GM18861 (cell line): ENCODE measurements around the gene CASK.

ENCODE experiments used
- ATAC-seq: cut with Tn5 transposase; IDR thresholded peaks from one replicate; pipeline ENCODE4 v1.9.1; 2021; ENCODE audit not compliant: unreplicated experiment

CASK gene

GRCh38 chrX:41480508-41481260 lies 442.7 kb downstream of the CASK start:
- ATAC-seq = no peak

GRCh38 chrX:41478381-41478911 lies 444.9 kb downstream of the CASK start:
- ATAC-seq = no peak

GRCh38 chrX:41475591-41476241 lies 447.6 kb downstream of the CASK start:
- ATAC-seq = no peak

DNA sequence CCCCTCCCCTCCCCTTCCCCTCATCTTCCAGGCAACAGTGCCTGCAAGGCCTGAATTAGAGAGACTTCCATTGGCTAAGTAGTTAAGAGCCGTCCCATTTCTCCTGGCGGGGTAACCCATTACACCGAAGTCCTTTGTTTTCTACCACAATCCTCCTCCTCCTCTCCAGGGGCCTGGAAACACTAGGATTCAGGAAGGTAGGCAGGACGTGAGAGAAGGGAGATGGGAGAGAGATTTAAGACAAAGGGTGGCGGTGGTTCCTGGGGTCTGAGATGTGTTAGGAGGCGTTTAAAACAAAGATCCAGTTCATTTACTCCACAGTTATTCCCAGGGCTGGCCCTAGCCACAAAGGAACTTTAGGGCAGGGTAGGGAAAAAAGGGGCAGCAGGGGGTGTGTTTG lies 448.2 kb downstream of the CASK start:
- ATAC-seq = no peak

DNA sequence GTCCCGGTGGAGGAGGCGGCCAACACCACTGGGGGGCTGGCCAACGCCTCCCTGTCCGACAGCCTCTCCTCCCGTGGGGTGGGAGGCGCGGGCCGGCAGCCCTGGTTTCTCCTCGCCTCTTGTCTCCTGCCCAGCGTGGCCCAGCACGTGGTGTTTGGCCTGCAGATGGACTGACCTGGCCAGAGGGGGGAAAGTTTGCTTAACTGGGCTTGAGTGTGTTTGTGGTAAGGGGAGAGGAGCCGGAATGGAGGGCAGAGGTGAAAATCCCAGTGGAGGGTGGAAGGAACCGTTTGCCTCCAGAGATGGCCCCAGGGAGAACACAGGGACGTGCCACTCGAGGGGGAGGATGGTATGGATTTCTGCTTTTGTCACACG lies 448.6 kb downstream of the CASK start:
- no peak for ATAC-seq

DNA sequence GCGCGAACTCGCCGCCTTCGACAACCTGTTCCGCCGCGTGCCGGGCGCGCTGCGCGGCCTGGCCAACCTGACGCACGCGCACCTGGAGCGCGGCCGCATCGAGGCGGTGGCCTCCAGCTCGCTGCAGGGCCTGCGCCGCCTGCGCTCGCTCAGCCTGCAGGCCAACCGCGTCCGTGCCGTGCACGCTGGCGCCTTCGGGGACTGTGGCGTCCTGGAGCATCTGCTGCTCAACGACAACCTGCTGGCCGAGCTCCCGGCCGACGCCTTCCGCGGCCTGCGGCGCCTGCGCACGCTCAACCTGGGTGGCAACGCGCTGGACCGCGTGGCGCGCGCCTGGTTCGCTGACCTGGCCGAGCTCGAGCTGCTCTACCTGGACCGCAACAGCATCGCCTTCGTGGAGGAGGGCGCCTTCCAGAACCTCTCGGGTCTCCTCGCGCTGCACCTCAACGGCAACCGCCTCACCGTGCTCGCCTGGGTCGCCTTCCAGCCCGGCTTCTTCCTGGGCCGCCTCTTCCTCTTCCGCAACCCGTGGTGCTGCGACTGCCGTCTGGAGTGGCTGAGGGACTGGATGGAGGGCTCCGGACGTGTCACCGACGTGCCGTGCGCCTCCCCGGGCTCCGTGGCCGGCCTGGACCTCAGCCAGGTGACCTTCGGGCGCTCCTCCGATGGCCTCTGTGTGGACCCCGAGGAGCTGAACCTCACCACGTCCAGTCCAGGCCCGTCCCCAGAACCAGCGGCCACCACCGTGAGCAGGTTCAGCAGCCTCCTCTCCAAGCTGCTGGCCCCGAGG lies 449.2 kb downstream of the CASK start:
- no peak for ATAC-seq

DNA sequence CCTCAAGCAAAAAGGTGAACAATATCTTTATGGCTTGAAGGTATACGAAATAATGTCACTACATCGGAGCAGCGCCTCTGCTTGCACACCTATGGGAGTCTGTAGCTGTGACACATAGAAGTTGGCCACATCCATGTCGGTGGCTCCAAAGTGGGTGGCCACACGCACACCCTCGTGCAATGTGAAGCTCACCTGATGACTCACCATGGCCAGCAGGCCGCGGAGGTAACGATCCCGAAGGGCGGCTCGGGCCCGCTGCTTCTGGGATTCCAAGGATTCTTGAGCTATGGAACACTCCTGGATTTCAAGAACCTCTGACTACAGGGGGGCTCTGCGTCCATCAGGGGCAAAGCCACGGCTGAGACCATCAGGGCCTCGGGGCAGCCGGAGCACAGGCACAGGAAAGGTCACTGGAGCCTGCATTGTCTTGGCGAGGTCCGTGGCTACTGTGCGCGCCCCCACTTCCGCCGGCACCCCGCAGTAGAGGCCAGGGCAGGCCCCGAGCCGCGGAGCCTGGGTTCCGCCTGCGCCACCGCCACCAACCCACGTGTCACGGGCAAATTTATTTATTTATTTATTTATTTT lies 451.0 kb downstream of the CASK start:
- ATAC-seq = no peak

DNA sequence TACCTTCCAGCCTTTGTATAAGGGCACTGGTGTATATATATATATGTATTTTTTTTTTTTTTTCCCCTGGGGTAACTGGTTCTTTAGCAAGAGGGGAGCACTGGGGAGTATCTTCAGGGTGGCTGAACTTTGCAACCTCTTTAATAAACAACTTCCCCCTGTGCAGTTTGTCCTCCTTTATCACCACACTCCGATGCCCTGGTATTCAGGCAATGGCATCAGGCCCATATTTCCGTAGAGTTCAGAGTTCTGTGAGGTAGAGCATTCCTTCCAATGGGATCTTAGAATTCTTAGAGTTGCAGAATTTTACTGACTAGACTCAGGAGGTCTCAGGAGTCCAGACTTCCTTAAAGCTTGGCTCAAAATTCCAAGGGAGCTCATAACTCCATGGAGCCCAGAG lies 451.6 kb downstream of the CASK start:
- no peak for ATAC-seq

- no peak for ATAC-seq
Observed at GRCh38 chrX:41470706-41471105, 452.6 kb downstream of the CASK start.

DNA sequence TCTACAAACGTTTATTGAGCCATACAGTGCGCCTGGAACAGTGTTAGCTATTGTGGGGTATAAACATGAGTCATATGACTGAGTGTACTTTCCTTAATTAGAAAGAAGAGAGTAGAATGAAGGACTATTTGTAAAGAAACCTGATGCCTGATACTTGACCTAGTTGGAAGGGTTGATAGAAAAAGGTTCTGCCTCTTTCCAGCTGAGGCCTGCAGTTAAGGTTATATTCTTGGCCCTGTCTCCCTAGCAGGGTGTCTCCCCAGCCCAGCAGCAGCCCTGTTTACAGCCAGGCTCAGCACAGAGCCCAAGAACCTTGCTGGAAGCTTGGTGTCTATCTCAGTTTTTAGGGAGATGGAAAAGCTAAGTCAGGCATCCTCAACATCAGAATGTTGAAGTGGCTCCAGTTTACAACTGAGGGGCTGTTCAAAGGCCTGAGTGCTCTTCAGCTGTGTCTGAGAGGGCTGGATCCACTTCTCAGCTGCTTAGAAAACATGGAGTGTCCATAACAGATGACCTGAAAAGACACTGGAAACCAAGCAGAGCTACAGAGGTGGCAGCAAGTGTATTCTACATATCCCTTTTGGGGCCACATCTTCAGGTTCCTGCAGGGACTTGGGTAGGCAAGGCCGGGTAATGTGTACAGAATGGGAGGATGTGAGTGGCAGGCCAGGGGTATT lies 454.6 kb downstream of the CASK start:
- ATAC-seq = no peak
